GM21723 (cell line): ENCODE data around the gene TLE3.
"Not testable (repeated sequence)": the region's sequence is repeated elsewhere in the genome, so short reads cannot be mapped to it uniquely, and the experiment has no call there.

Experiments used
- ATAC-seq: cut with Tn5 transposase; IDR thresholded peaks from one replicate; pipeline ENCODE4 v1.9.1; 2021; ENCODE audit warnings: mild to moderate bottlenecking, moderate library complexity; ENCODE audit not compliant: unreplicated experiment

Gene TLE3

GRCh38 chr15:70127288-70127746 is 29.6 kb upstream of the TLE3 start:
- ATAC-seq, result no peak

- no peak for ATAC-seq
These were observed 28.6 kb upstream of the TLE3 start for GRCh38 chr15:70126362-70126761.

- ATAC-seq, result no peak
These were observed 27.9 kb upstream of the TLE3 start for GRCh38 chr15:70125605-70126004.

GRCh38 chr15:70121624-70122302 is 24.0 kb upstream of the TLE3 start:
- ATAC-seq, result no peak

- no peak for ATAC-seq
These were observed 23.4 kb upstream of the TLE3 start for GRCh38 chr15:70120958-70121623.

- ATAC-seq, result no peak
These were observed 22.3 kb upstream of the TLE3 start for GRCh38 chr15:70119911-70120508.

- ATAC-seq, result no peak
These were observed 20.9 kb upstream of the TLE3 start for GRCh38 chr15:70118599-70118998.

- no peak for ATAC-seq
These were observed 18.6 kb upstream of the TLE3 start for GRCh38 chr15:70116317-70116716.

- ATAC-seq, result no peak
These were observed 16.5 kb upstream of the TLE3 start for GRCh38 chr15:70114221-70114620.

GRCh38 chr15:70113304-70113700 is 15.6 kb upstream of the TLE3 start:
- ATAC-seq, result no peak

- ATAC-seq, result not testable (repeated sequence)
These were observed 15.0 kb upstream of the TLE3 start for GRCh38 chr15:70112572-70113303.

GRCh38 chr15:70112074-70112395 is 14.3 kb upstream of the TLE3 start:
- no peak for ATAC-seq

- no peak for ATAC-seq
These were observed 13.7 kb upstream of the TLE3 start for GRCh38 chr15:70111203-70112073.

GRCh38 chr15:70109978-70110377 is 12.3 kb upstream of the TLE3 start:
- ATAC-seq, result no peak

- ATAC-seq, result no peak
These were observed 11.8 kb upstream of the TLE3 start for GRCh38 chr15:70109531-70109930.

GRCh38 chr15:70103880-70104626 is 6.3 kb upstream of the TLE3 start:
- ATAC-seq, result no peak

- no peak for ATAC-seq
These were observed 5.1 kb upstream of the TLE3 start for GRCh38 chr15:70102827-70103226.

- ATAC-seq, result no peak
These were observed 3.9 kb upstream of the TLE3 start for GRCh38 chr15:70101459-70102113.
